Neural progenitor cell (in vitro differentiated cells): ENCODE results near the gene TOMM20L.

ENCODE experiments used
- CTCF ChIP-seq: fragments of 200-600 bp; sonication (generic); IDR thresholded peaks from 2 replicates; pipeline ENCODE4 v1.5.1; 2017; ENCODE audit warnings: antibody characterized with exemption, mild to moderate bottlenecking
- EZH2 ChIP-seq: fragments of 200-600 bp; sonication (generic); IDR thresholded peaks from 2 replicates; pipeline ENCODE4 v1.6.1; 2017; ENCODE audit warnings: antibody characterized with exemption, mild to moderate bottlenecking, moderate library complexity
- EZH2phosphoT487 ChIP-seq: fragments of 200-600 bp; sonication (generic); IDR thresholded peaks from 2 replicates; pipeline ENCODE4 v1.6.1; 2017; ENCODE audit warnings: antibody characterized with exemption

GRCh38 chr14:58398495-58398894, 2.8 kb downstream of the TOMM20L start:
- TF ChIP-seq EZH2phosphoT487, result no peak
- TF ChIP-seq CTCF, result no peak
- TF ChIP-seq EZH2, result no peak
